ENCODE results near the gene MAOA. TPM values are rescaled to one million over a fixed set of nuclear protein-coding genes. Genes with fewer than 3 reads are reported as not detected.
A peak's percentile ranks its signal among the peaks of the same experiment; 100 is the strongest.

The MAOA gene
- total RNA-seq, 2 donors from 2014 or later, result 47.1 to 118 TPM

GRCh38 chrX:43744284-43744683, 88.2 kb downstream of the MAOA start:
- intact Hi-C loops (cut with DNase I), result loop anchor here (10.0 kb wide), 1 partner anchor 89 kb away; the partner anchor contains the start of gene MAOA
- Histone ChIP-seq H3K9me3 (no peaks in the 10 kb centered on the region), H3K4me1 (peaks cover 32% of the 10 kb centered on the region), H3K27ac (no peak overlapping the region), H3K4me3 (no peak overlapping the region), H3K36me3 (replicated peaks in 1 of 2; ENCODE audit: insufficient read depth in 1 of 2, low read depth in 2 of 2) (no peaks in the 10 kb centered on the region), H3K27me3 (no peaks in the 10 kb centered on the region)
- ATAC-seq (no peak), DNase-seq (no peak)
- no peak for TF ChIP-seq CTCF (IDR thresholded peaks at IDR 0.05)
- no peak for TF ChIP-seq POLR2A (IDR thresholded peaks at IDR 0.05)
- 88 to 93% methylated on average over 3 of the region's 3 CpGs for WGBS, 2 donors

GRCh38 chrX:43745938-43746721, 90.0 kb downstream of the MAOA start:
- DNase-seq (no peak), ATAC-seq (no peak)
- Histone ChIP-seq H3K9me3 (no peaks in the 10 kb centered on the region), H3K36me3 (replicated peaks in 1 of 2; ENCODE audit: insufficient read depth in 1 of 2, low read depth in 2 of 2) (no peaks in the 10 kb centered on the region), H3K27ac (peak overlapping the region in 2 of 4 donors; percentile 3 to 21), H3K4me1 (peaks cover 37% of the 10 kb centered on the region), H3K27me3 (no peaks in the 10 kb centered on the region), H3K4me3 (no peak overlapping the region)
- 58 to 61% methylated on average over 6 of the region's 6 CpGs for WGBS, 2 donors
- intact Hi-C loops (cut with DNase I), result loop anchor here (10.0 kb wide), 1 partner anchor 91 kb away; the partner anchor contains the start of gene MAOA
- TF ChIP-seq CTCF (IDR thresholded peaks at IDR 0.05) (no peak), POLR2A (IDR thresholded peaks at IDR 0.05) (no peak)

GRCh38 chrX:43747476-43747875, 91.4 kb downstream of the MAOA start:
- no peaks in the 10 kb centered on the region for H3K9me3 ChIP-seq
- H3K27ac ChIP-seq, result no peak overlapping the region
- TF ChIP-seq POLR2A (IDR thresholded peaks at IDR 0.05) (no peak), CTCF (IDR thresholded peaks at IDR 0.05) (no peak)
- peaks cover 34% of the 10 kb centered on the region for H3K4me1 ChIP-seq
- ATAC-seq, result no peak
- intact Hi-C loops (cut with DNase I), result loop anchor here (10.0 kb wide), 1 partner anchor 93 kb away; the partner anchor contains the start of gene MAOA
- DNase-seq, result no peak
- H3K36me3 ChIP-seq (replicated peaks in 1 of 2; ENCODE audit: insufficient read depth in 1 of 2, low read depth in 2 of 2), result no peaks in the 10 kb centered on the region
- no peaks in the 10 kb centered on the region for H3K27me3 ChIP-seq
- WGBS, 2 donors, result 94 to 100% methylated on average over 2 of the region's 2 CpGs
- H3K4me3 ChIP-seq, result no peak overlapping the region

GRCh38 chrX:43750248-43750676, 94.2 kb downstream of the MAOA start:
- H3K4me1 ChIP-seq, result peaks cover 25% of the 10 kb centered on the region
- no peak overlapping the region for H3K27ac ChIP-seq
- DNase-seq, result peak; percentile 47 to 70 (median 60)
- no peak overlapping the region for H3K4me3 ChIP-seq
- H3K27me3 ChIP-seq, result no peaks in the 10 kb centered on the region
- 1 to 2% methylated on average over 6 of the region's 6 CpGs for WGBS, 2 donors
- H3K36me3 ChIP-seq (replicated peaks in 1 of 2; ENCODE audit: insufficient read depth in 1 of 2, low read depth in 2 of 2), result no peaks in the 10 kb centered on the region
- intact Hi-C loops (cut with DNase I), result loop anchor here (5.0 kb wide), 1 partner anchor 188 kb away; no protein-coding TSS in a partner anchor
- peak; percentile 82 for ATAC-seq
- no peaks in the 10 kb centered on the region for H3K9me3 ChIP-seq
- TF ChIP-seq CTCF (IDR thresholded peaks at IDR 0.05), result peak; percentile 14 to 79 (median 64)
- TF ChIP-seq POLR2A (IDR thresholded peaks at IDR 0.05), result no peak
